Mesenchymal stem cell (in vitro differentiated cells and primary cell): ENCODE measurements around the gene TBC1D8.
A peak's percentile ranks its signal among the peaks of the same experiment; 100 is the strongest.

ENCODE experiments used
- DNase-seq: peaks from one replicate; pipeline ENCODE4 v3.0.0-alpha.2; 2013
- H2AFZ ChIP-seq: one replicate; pipeline ENCODE4 v1.6.1; 2013; ENCODE audit warnings: low read depth, mild to moderate bottlenecking, control low read depth, inconsistent platforms, low read length, moderate library complexity
- H2AK5ac ChIP-seq: 2 replicates; pipeline ENCODE4 v1.6.1; 2013; ENCODE audit warnings: low read length, moderate library complexity, mild to moderate bottlenecking, inconsistent platforms; ENCODE audit not compliant: severe bottlenecking
- H2BK120ac ChIP-seq: one replicate; pipeline ENCODE4 v1.6.1; 2013; ENCODE audit warnings: low read depth, mild to moderate bottlenecking, inconsistent platforms, low read length, moderate library complexity
- H2BK12ac ChIP-seq, 2 experiments: one replicate each; pipeline ENCODE4 v1.6.1; 2013; ENCODE audit warnings: inconsistent platforms in 2 of 2, low read length in 2 of 2, mild to moderate bottlenecking in 2 of 2, moderate library complexity in 2 of 2, control low read depth in 1 of 2
- H2BK15ac ChIP-seq: one replicate; pipeline ENCODE4 v1.6.1; 2013; ENCODE audit warnings: mild to moderate bottlenecking, low read depth, inconsistent platforms; ENCODE audit not compliant: poor library complexity, severe bottlenecking
- H2BK5ac ChIP-seq: 2 replicates; pipeline ENCODE4 v1.6.1; 2013; ENCODE audit warnings: low read depth, mild to moderate bottlenecking, low read length, control low read depth, inconsistent platforms; ENCODE audit not compliant: poor library complexity, severe bottlenecking
- H3K14ac ChIP-seq, 2 experiments: one replicate each; pipeline ENCODE4 v1.6.1; 2013; ENCODE audit warnings: inconsistent platforms in 2 of 2, low read length in 2 of 2, control low read depth in 1 of 2, mild to moderate bottlenecking in 1 of 2, moderate library complexity in 1 of 2
- H3K18ac ChIP-seq, 2 experiments: one replicate each; pipeline ENCODE4 v1.6.1; 2013; ENCODE audit warnings: inconsistent platforms in 2 of 2, low read length in 2 of 2, control low read depth in 1 of 2, low read depth in 1 of 2, mild to moderate bottlenecking in 1 of 2
- H3K23ac ChIP-seq, 2 experiments: one replicate each; pipeline ENCODE4 v1.6.1; 2013; ENCODE audit warnings: inconsistent platforms in 2 of 2, low read length in 2 of 2, mild to moderate bottlenecking in 2 of 2, moderate library complexity in 2 of 2, control low read depth in 1 of 2
- H3K27ac ChIP-seq: 2 replicates; pipeline ENCODE4 v1.5.1; 2013; ENCODE audit warnings: mild to moderate bottlenecking, moderate library complexity, low read length, control low read depth, inconsistent platforms; ENCODE audit not compliant: poor library complexity, severe bottlenecking
- H3K27me3 ChIP-seq, 2 experiments: 2 replicates each; pipeline versions ENCODE4 v1.6.1 to v1.7.0; 2013; ENCODE audit warnings: low read length in 2 of 2, mild to moderate bottlenecking in 2 of 2, moderate library complexity in 2 of 2, control low read depth in 1 of 2, inconsistent platforms in 1 of 2; ENCODE audit not compliant: control insufficient read depth in 1 of 2, insufficient read depth in 1 of 2
- H3K36me3 ChIP-seq, 2 experiments: 2 replicates each; pipeline versions ENCODE4 v1.6.1 to v1.7.0; 2013; ENCODE audit warnings: low read length in 2 of 2, control low read depth in 1 of 2, inconsistent platforms in 1 of 2, low read depth in 1 of 2, mild to moderate bottlenecking in 1 of 2; ENCODE audit not compliant: insufficient read depth in 2 of 2, control insufficient read depth in 1 of 2
- H3K4ac ChIP-seq, 2 experiments: one replicate each; pipeline ENCODE4 v1.6.1; 2013; ENCODE audit warnings: inconsistent platforms in 2 of 2, low read length in 2 of 2, mild to moderate bottlenecking in 2 of 2, moderate library complexity in 2 of 2, control low read depth in 1 of 2, low read depth in 1 of 2
- H3K4me1 ChIP-seq: 2 replicates; pipeline ENCODE4 v1.6.1; 2013; ENCODE audit warnings: low read depth, low read length, control low read depth; ENCODE audit not compliant: control insufficient read depth, insufficient read depth
- H3K4me2 ChIP-seq: 2 replicates; pipeline ENCODE4 v1.6.1; 2013; ENCODE audit warnings: low read length, mild to moderate bottlenecking, inconsistent platforms; ENCODE audit not compliant: poor library complexity, severe bottlenecking
- H3K4me3 ChIP-seq, 2 experiments: 2 replicates each; pipeline versions ENCODE4 v1.5.1 to v1.7.0; 2013; ENCODE audit warnings: low read length in 2 of 2, mild to moderate bottlenecking in 2 of 2, control low read depth in 1 of 2, low read depth in 1 of 2; ENCODE audit not compliant: insufficient read depth in 1 of 2
- H3K79me1 ChIP-seq: replicated peaks from 2 replicates; pipeline ENCODE4 v1.6.1; 2013; ENCODE audit warnings: mild to moderate bottlenecking, control low read depth, low read length, inconsistent platforms; ENCODE audit not compliant: poor library complexity, severe bottlenecking
- H3K9ac ChIP-seq: 2 replicates; pipeline ENCODE4 v1.7.0; 2013; ENCODE audit warnings: mild to moderate bottlenecking, low read length, moderate library complexity
- H3K9me3 ChIP-seq: 2 replicates; pipeline ENCODE4 v1.7.0; 2013; ENCODE audit warnings: mild to moderate bottlenecking, low read length; ENCODE audit not compliant: control insufficient read depth
- H4K8ac ChIP-seq: one replicate; pipeline ENCODE4 v1.6.1; 2013; ENCODE audit warnings: inconsistent platforms, mild to moderate bottlenecking, low read length, moderate library complexity
- H4K91ac ChIP-seq: one replicate; pipeline ENCODE4 v1.6.1; 2013; ENCODE audit warnings: mild to moderate bottlenecking, low read length, inconsistent platforms
- WGBS: methylation state at CpG from one replicate; pipeline ENCODE4 v1.1.7; 2013; ENCODE audit warnings: mixed read lengths; 5-methylcytosine and 5-hydroxymethylcytosine counted together

Gene TBC1D8

DNA sequence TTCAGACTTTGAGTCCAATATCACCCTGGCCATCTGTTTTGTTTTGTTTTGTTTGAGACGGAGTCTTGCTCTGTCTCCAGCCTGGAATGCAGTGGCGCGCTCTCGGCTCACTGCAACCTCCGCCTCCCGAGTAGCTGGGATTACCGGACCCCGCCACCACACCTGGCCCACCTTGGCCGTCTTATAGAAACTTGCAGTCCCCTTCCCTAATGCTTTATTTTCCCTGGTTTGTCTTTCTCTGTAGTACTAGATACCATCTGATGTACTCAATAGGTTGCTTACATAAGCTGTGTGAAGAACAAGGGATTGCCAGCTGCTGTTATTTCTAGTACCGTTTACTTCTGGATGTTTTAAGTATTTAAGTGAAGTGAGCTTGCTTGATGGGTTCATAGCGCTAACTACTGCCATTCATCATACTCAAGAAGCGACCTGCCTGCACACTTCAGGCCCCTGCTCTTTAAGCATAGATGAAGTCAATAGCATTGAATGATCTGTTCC, 147.9 kb downstream of the TBC1D8 start:
- H3K18ac ChIP-seq = no peak overlapping the region
- H2BK120ac ChIP-seq = no peak overlapping the region
- H3K9ac ChIP-seq = peak overlapping the region; percentile 99
- H2BK15ac ChIP-seq = no peak overlapping the region
- no peak overlapping the region for H2AFZ ChIP-seq
- H3K4me1 ChIP-seq = peaks cover 17% of the 10 kb centered on the region
- H2BK5ac ChIP-seq = no peak overlapping the region
- peak overlapping the region; percentile 63 for H3K4me2 ChIP-seq
- no peak overlapping the region for H3K14ac ChIP-seq
- no peak overlapping the region for H4K91ac ChIP-seq
- H3K27me3 ChIP-seq = no peaks in the 10 kb centered on the region
- peaks cover 4% of the 10 kb centered on the region for H3K79me1 ChIP-seq
- H3K4ac ChIP-seq = no peak overlapping the region
- no peaks in the 10 kb centered on the region for H3K9me3 ChIP-seq
- no peak overlapping the region for H2BK12ac ChIP-seq
- peak overlapping the region; percentile 42 to 98 for H3K4me3 ChIP-seq
- H2AK5ac ChIP-seq = no peak overlapping the region
- H4K8ac ChIP-seq = no peak overlapping the region
- no peak overlapping the region for H3K23ac ChIP-seq
- WGBS = 3% methylated on average over 7 of the region's 12 CpGs
- peaks cover 24 to 52% of the 10 kb centered on the region in 2 experiments for H3K36me3 ChIP-seq
- peak; percentile 49 for DNase-seq
- H3K27ac ChIP-seq = no peak overlapping the region

DNA sequence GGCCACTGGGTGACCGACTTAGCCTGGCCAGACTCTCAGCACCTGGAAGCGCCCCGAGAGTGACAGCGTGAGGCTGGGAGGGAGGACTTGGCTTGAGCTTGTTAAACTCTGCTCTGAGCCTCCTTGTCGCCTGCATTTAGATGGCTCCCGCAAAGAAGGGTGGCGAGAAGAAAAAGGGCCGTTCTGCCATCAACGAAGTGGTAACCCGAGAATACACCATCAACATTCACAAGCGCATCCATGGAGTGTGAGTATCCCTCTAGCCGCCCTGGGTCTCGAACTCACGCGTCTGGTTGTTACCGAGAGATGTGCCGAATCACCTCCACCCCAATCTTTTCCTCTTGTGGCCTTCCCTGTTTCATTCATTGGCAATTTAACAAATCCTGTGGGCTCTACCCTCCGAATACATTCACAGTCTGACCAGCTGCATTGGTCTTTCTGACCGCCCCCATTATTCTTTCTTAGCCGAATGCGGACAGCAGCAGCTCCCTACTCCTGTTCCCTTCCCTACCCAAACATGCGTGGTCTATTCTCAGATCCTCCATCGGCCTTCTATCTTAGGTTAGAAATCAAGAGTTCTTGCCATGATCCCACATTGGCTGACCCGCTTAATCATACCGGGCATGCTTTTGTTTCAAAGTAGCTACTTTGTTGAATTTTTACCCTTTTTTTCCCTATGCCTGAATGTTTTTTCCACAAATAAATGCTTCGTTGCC, 148.5 kb downstream of the TBC1D8 start:
- Histone ChIP-seq H2AK5ac (peak overlapping the region; percentile 33), H3K23ac (peak overlapping the region in 1 of 2 experiments; percentile 45), H2AFZ (no peak overlapping the region), H3K4ac (peak overlapping the region; percentile 27 to 94), H4K8ac (peak overlapping the region; percentile 96), H2BK5ac (peak overlapping the region; percentile 89), H3K27ac (peak overlapping the region; percentile 95), H3K14ac (peak overlapping the region; percentile 46 to 77), H4K91ac (peak overlapping the region; percentile 78), H2BK120ac (peak overlapping the region; percentile 54), H2BK12ac (no peak overlapping the region), H3K4me2 (peak overlapping the region; percentile 63), H3K36me3 (peaks cover 19 to 46% of the 10 kb centered on the region in 2 experiments), H3K4me3 (peak overlapping the region; percentile 84 to 98), H2BK15ac (no peak overlapping the region), H3K18ac (peak overlapping the region; percentile 34 to 60), H3K9ac (peak overlapping the region; percentile 99), H3K9me3 (no peaks in the 10 kb centered on the region), H3K27me3 (no peaks in the 10 kb centered on the region), H3K79me1 (peaks cover 4% of the 10 kb centered on the region), H3K4me1 (peaks cover 17% of the 10 kb centered on the region)
- DNase-seq = peak; percentile 42
- WGBS = under 1% methylated on average over 26 of the region's 26 CpGs

DNA sequence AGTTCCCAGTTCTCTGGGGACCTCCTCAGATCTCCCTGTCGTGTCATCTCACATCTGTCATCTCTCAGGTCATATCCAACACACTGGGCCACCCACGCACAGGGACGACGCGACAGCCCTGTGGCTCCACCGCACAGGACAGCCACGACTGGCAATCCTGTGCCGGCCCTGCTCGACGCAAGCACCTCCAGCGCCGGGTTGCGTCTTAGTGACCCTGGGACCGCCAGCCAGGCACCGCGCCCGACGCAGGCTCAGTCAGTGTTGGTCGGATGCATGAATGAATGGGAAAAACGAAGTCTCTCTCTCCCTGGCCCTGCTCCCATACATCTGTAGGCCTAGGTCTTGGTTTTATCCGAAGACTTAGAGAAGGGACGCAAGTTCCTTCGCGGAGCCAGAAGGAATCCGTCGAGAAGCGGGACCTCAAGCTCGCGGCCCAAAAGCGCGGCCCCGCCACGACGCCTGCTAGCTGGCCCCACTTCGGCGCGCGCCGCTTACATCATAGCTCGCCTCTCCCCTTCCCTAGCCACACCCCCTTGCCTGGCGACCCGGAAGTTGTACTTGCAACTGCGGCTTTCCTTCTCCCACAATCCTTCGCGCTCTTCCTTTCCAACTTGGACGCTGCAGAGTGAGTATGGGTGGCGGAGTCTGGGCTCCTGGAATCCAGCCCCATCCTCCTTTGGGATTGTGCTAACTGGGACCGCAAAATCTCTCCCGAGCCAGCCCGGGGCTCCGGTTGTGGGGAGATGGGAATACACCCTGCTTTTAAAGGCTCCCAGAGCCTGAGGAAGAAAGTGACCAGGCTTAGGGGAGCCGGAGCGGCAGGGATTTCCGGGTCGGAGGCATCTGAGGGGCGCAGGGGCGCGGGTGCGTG, 149.3 kb downstream of the TBC1D8 start, which contains the start of gene RPL31:
Gene RPL31, plus strand, starts transcription at position 599 of the 871 bp plus-strand sequence. CDS start 413 bp downstream, outside the sequence.
- Histone ChIP-seq H2BK120ac (peak within 1 kb of the TSS; percentile 54), H3K36me3 (peaks cover 14 to 38% of the 10 kb centered on the region in 2 experiments), H2AFZ (peak within 1 kb of the TSS; percentile 97), H2AK5ac (peak within 1 kb of the TSS; percentile 50), H3K4me3 (peak within 1 kb of the TSS; percentile 84 to 98), H3K79me1 (peaks cover 4% of the 10 kb centered on the region), H3K9ac (peak within 1 kb of the TSS; percentile 99), H3K23ac (peak within 1 kb of the TSS; percentile 45 to 81), H3K9me3 (no peaks in the 10 kb centered on the region), H3K4me2 (peak within 1 kb of the TSS; percentile 63), H4K8ac (peak within 1 kb of the TSS; percentile 100), H3K18ac (peak within 1 kb of the TSS; percentile 93 to 98), H2BK15ac (peak within 1 kb of the TSS; percentile 55), H3K4me1 (peaks cover 16% of the 10 kb centered on the region), H3K27me3 (no peaks in the 10 kb centered on the region), H4K91ac (peak within 1 kb of the TSS; percentile 92), H3K14ac (peak within 1 kb of the TSS; percentile 46 to 77), H3K4ac (peak within 1 kb of the TSS; percentile 57 to 96), H2BK5ac (peak within 1 kb of the TSS; percentile 89), H3K27ac (peak within 1 kb of the TSS; percentile 95), H2BK12ac (peak within 1 kb of the TSS; percentile 9 to 29)
- WGBS = 6% methylated on average over 48 of the region's 59 CpGs
- peak; percentile 97 for DNase-seq
